HepG2 (cell line): ENCODE measurements around the gene STMN3. TPM values are rescaled to one million over a fixed set of nuclear protein-coding genes. Genes with fewer than 3 reads are reported as not detected.

Experiments used
- ATAC-seq: fragments of 200-7000 bp; cut with Tn5 transposase; 3 replicates; pipeline ENCODE4 v1.9.1; 2020; ENCODE audit warnings: mild to moderate bottlenecking, moderate library complexity
- BruUV-seq: library from RNA; stranded (reverse); fragments of 400-500 nt; replicated peaks from 2 replicates; lab custom pipeline; 2021; lab: Mats Ljungman, UMichigan
- CTCF ChIA-PET: fragments of 300-600 bp; formaldehyde crosslinking; extraction: SDS; loops from one replicate; lab custom pipeline; 2021; ENCODE audit warnings: low total read pairs, inconsistent platforms, low intra/inter-chr PET ratio; lab: Yijun Ruan, JAX
- POLR2A ChIA-PET: fragments of 350-600 bp; sonication (Branson Sonifier 250); formaldehyde crosslinking; loops from one replicate; lab custom pipeline; 2020; ENCODE audit warnings: antibody characterized with exemption, inconsistent platforms; lab: Yijun Ruan, JAX
- DNase-seq: peaks from one replicate; pipeline ENCODE4 v3.0.0-alpha.2; 2015; ENCODE audit warnings: low spot score
- FAIRE-seq: peaks from 3 replicates; lab custom pipeline; 2011; peaks lifted over from hg19 to GRCh38; lab: Jason Lieb, UNC
- H2AFZ ChIP-seq: one replicate; pipeline ENCODE4 v1.6.1; 2011; ENCODE audit warnings: low read length, inconsistent platforms
- H3K27ac ChIP-seq: fragments of 300-600 bp; 3 replicates; pipeline ENCODE4 v1.8.0; 2011; ENCODE audit warnings: mixed run types, mild to moderate bottlenecking, mixed read lengths, low read length, inconsistent platforms; ENCODE audit not compliant: insufficient read depth; ENCODE audit errors: extremely low read length
- H3K27me3 ChIP-seq, 2 experiments: fragments of 200-600 bp in 1 of 2; 2 replicates in 1 of 2; 3 replicates in 1 of 2; pipeline versions ENCODE4 v1.6.0 to v1.8.0; 2011; ENCODE audit warnings: low read length in 2 of 2, mild to moderate bottlenecking in 2 of 2, moderate library complexity in 2 of 2, inconsistent platforms in 1 of 2; ENCODE audit not compliant: insufficient read depth in 2 of 2, control insufficient read depth in 1 of 2
- H3K36me3 ChIP-seq, 2 experiments: fragments of 200-600 bp in 1 of 2; replicated peaks in 1 of 2; 2 replicates in 1 of 2; 3 replicates in 1 of 2; pipeline versions ENCODE4 v1.5.1 to v1.8.0; 2011; ENCODE audit warnings: low read length in 2 of 2, inconsistent platforms in 1 of 2; ENCODE audit not compliant: insufficient read depth in 2 of 2, control insufficient read depth in 1 of 2
- H3K4me1 ChIP-seq: 2 replicates; pipeline ENCODE4 v1.5.1; 2012; ENCODE audit warnings: low read length, inconsistent platforms; ENCODE audit not compliant: insufficient read depth
- H3K4me2 ChIP-seq: 2 replicates; pipeline ENCODE4 v1.6.0; 2011; ENCODE audit warnings: low read depth, low read length, inconsistent platforms
- H3K4me3 ChIP-seq, 3 experiments: fragments of 200-600 bp in 1 of 3; sonication (generic), shearing (Covaris generic) in 1 of 3; replicated peaks in 1 of 3; 2 replicates each; pipeline ENCODE4 v1.5.1; 2011 to 2016; ENCODE audit warnings: low read length in 3 of 3, inconsistent platforms in 2 of 3, low read depth in 2 of 3, mild to moderate bottlenecking in 2 of 3, control low read depth in 1 of 3, mixed read lengths in 1 of 3; ENCODE audit not compliant: insufficient read depth in 1 of 3
- H3K79me2 ChIP-seq: one replicate; pipeline ENCODE4 v1.6.1; 2011; ENCODE audit warnings: low read length, inconsistent platforms; ENCODE audit not compliant: insufficient read depth
- H3K9ac ChIP-seq: 2 replicates; pipeline ENCODE4 v1.6.0; 2011; ENCODE audit warnings: mild to moderate bottlenecking, low read depth, low read length, inconsistent platforms; ENCODE audit not compliant: insufficient read depth
- H3K9me3 ChIP-seq: 2 replicates; pipeline ENCODE4 v1.5.1; 2012; ENCODE audit warnings: mild to moderate bottlenecking, low read length
- H4K20me1 ChIP-seq: 2 replicates; pipeline ENCODE4 v1.6.0; 2011; ENCODE audit warnings: inconsistent platforms, mild to moderate bottlenecking, low read length, moderate library complexity; ENCODE audit not compliant: insufficient read depth
- ATAD3A ChIP-seq: sonication (generic); formaldehyde crosslinking; IDR thresholded peaks from 2 replicates; pipeline ENCODE4 v1.4.0; 2020; ENCODE audit warnings: missing genetic modification reagents
- FOXK2 ChIP-seq: fragments of 450-650 bp; IDR thresholded peaks from 2 replicates; pipeline ENCODE4 v1.6.1; 2016
- GTF3A ChIP-seq: sonication (generic); formaldehyde crosslinking; conservative IDR thresholded peaks from 2 replicates; pipeline ENCODE4 v1.4.0; 2020; ENCODE audit warnings: mild to moderate bottlenecking, missing genetic modification reagents
- MAFG ChIP-seq: sonication (generic); formaldehyde crosslinking; IDR thresholded peaks from 2 replicates; pipeline ENCODE4 v1.5.1; 2020; ENCODE audit warnings: mild to moderate bottlenecking, missing genetic modification reagents
- NFIB ChIP-seq: sonication (generic); formaldehyde crosslinking; IDR thresholded peaks from 2 replicates; pipeline ENCODE4 v1.9.0; 2021; ENCODE audit warnings: missing genetic modification reagents, mild to moderate bottlenecking, borderline replicate concordance
- RAD51 ChIP-seq: fragments of 450-650 bp; IDR thresholded peaks from 2 replicates; pipeline ENCODE4 v1.6.1; 2016; ENCODE audit warnings: borderline replicate concordance
- SP5 ChIP-seq: IDR thresholded peaks from 2 replicates; pipeline ENCODE4 v1.6.1; 2016; ENCODE audit warnings: low read depth, borderline replicate concordance
- TAF15 ChIP-seq: fragments of 200-400 bp; formaldehyde crosslinking; IDR thresholded peaks from one replicate; pipeline ENCODE4 v1.6.1; 2018; ENCODE audit warnings: mild to moderate bottlenecking, low read depth, low read length; ENCODE audit not compliant: poor library complexity, severe bottlenecking
- ZMAT5 ChIP-seq: sonication (generic); formaldehyde crosslinking; IDR thresholded peaks from 2 replicates; pipeline ENCODE4 v1.5.0; 2020; ENCODE audit warnings: mild to moderate bottlenecking, low read depth, missing genetic modification reagents, borderline replicate concordance
- ZNF230 ChIP-seq: sonication (generic); formaldehyde crosslinking; IDR thresholded peaks from 2 replicates; pipeline ENCODE4 v1.4.0; 2020; ENCODE audit warnings: mild to moderate bottlenecking, missing genetic modification reagents
- ZNF281 ChIP-seq: sonication (generic); formaldehyde crosslinking; IDR thresholded peaks from 2 replicates; pipeline ENCODE4 v1.4.0; 2020; ENCODE audit warnings: missing genetic modification reagents, borderline replicate concordance
- ZNF546 ChIP-seq: sonication (generic); formaldehyde crosslinking; conservative IDR thresholded peaks from 2 replicates; pipeline ENCODE4 v1.8.1; 2023; ENCODE audit warnings: mild to moderate bottlenecking, missing genetic modification reagents
- ZSCAN5A ChIP-seq: sonication (generic); formaldehyde crosslinking; IDR thresholded peaks from 2 replicates; pipeline ENCODE4 v1.8.0; 2022; ENCODE audit warnings: mild to moderate bottlenecking, missing genetic modification reagents, borderline replicate concordance
- WGBS: methylation state at CpG from one replicate; pipeline ENCODE4 v1.1.6; 2017; ENCODE audit warnings: low lambda C conversion rate; 5-methylcytosine and 5-hydroxymethylcytosine counted together
- in situ Hi-C: cut with HindIII; loops from 2 replicates; pipeline ENCODE4 v1.10.0; 2017; ENCODE audit warnings: low pct_unique_long_range_greater_than_20kb; ENCODE audit not compliant: extremely low pct_ligation_motif_present
- intact Hi-C: fragments of 100-400 bp; cut with micrococcal nuclease; formaldehyde crosslinking; loops from one replicate; pipeline ENCODE4 v1.10.0; 2022; ENCODE audit not compliant: unreplicated experiment
- polyA plus RNA-seq, 8 experiments: library from polyadenylated mRNA; depleted of rRNA in 3 of 8; stranded (reverse) in 7 of 8; unstranded in 1 of 8; fragments of >200 nt; fragmentation: Illumina TruSeq in 4 of 8; extraction: Trizol in 4 of 8; gene quantifications; 2 replicates each; pipeline versions ENCODE4 v1.2.1 to v1.2.3, GENCODE V29; 2011 to 2016; ENCODE audit warnings: low read depth in 4 of 8, missing spikeins in 1 of 8, mixed read lengths in 1 of 8; ENCODE audit not compliant: insufficient read depth in 1 of 8
- total RNA-seq, 5 experiments: library from RNA; depleted of rRNA; stranded (reverse); fragments of >200 nt; fragmentation: Illumina TruSeq; extraction: Trizol; gene quantifications; 2 replicates each; pipeline ENCODE4 v1.2.3, GENCODE V29; 2016; ENCODE audit warnings: low read depth in 1 of 5
- TF ChIP-seq, protein P1 (sequence below): sonication (generic); formaldehyde crosslinking; IDR thresholded peaks from 2 replicates; pipeline ENCODE4 v1.4.0; 2020; ENCODE audit warnings: missing genetic modification reagents
- TF ChIP-seq, protein P2 (sequence below): sonication (generic); formaldehyde crosslinking; IDR thresholded peaks from 2 replicates; pipeline ENCODE4 v1.5.0; 2020; ENCODE audit warnings: missing genetic modification reagents

STMN3 gene
- total and polyA plus RNA-seq, 2 of the 13 experiments (the other 11 are each of a cell fraction or from before 2014, with no cell fraction given), result 21.0 to 48.3 TPM

- TF ChIP-seq ZSCAN5A (CRISPR knock-in tag), result peak; percentile 57; the same call in 1 of the 2 replicates
Measured at GRCh38 chr20:63652192-63652980, 838 bp downstream of the STMN3 start (continued).

DNA sequence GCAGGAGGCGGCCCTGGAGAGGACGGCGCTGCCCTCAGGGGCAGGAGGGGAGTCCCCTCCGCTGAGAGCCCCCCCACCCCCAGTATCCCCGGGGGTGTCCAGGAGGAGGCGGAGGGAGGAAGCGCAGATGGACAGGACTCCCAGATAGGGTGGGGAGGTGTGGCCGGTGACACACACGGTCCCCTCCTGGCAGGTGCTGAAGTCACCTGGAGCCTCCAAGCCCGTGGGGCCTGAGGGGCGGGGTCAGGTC is 1.4 kb downstream of the STMN3 start:
- Histone ChIP-seq H3K4me3 (peak overlapping the region; percentile 66 to 83 (median 80); a peak in 4 of 6 replicates), H3K79me2 (peaks cover 6% of the 10 kb centered on the region), H2AFZ (no peak overlapping the region), H4K20me1 (peaks cover 3% of the 10 kb centered on the region; the same call in 1 of the 2 replicates), H3K36me3 (peaks cover 3 to 4% of the 10 kb centered on the region in 2 experiments; a peak in 4 of 5 replicates), H3K27ac (no peak overlapping the region), H3K4me1 (peaks cover 26% of the 10 kb centered on the region), H3K4me2 (peak overlapping the region; percentile 80), H3K9ac (peak overlapping the region; percentile 64), H3K9me3 (no peaks in the 10 kb centered on the region), H3K27me3 (no peaks in the 10 kb centered on the region)
- ChIA-PET CTCF (no interaction called here), POLR2A (interaction anchor here (0.8 to 4.3 kb wide), 6 partner anchors 9 to 411 kb away, joined by 3 to 58 read pairs (median 6); partner anchors contain the start of genes GMEB2 and TCEA2)
- DNase-seq (no peak), FAIRE-seq (no peak), ATAC-seq (peak; percentile 1; the same call in 2 of the 3 replicates)
- WGBS, result 45% methylated on average over 11 of the region's 11 CpGs
- in situ Hi-C loops, result no loop called here
- intact Hi-C loops, result loop anchor here (10.0 kb wide), 1 partner anchor 117 kb away; the partner anchor contains the start of gene PTK6
- BruUV-seq, result no TSS peak
- TF ChIP-seq ZMAT5 (CRISPR knock-in tag) (no peak), ZNF281 (CRISPR knock-in tag) (no peak), RAD51 (no peak), GTF3A (CRISPR knock-in tag) (0 out of 2 replicates have a peak, but pooled peaks have one; percentile 59), SP5 (CRISPR knock-in tag) (no peak), TAF15 (peak; percentile 22), ZNF546 (no peak), ZNF230 (CRISPR knock-in tag) (no peak), FOXK2 (no peak), ATAD3A (CRISPR knock-in tag) (no peak), NFIB (peak; percentile 70; the same call in 1 of the 2 replicates), MAFG (CRISPR knock-in tag) (peak; percentile 51; the same call in 1 of the 2 replicates)
- TF ChIP-seq, protein P1, sequence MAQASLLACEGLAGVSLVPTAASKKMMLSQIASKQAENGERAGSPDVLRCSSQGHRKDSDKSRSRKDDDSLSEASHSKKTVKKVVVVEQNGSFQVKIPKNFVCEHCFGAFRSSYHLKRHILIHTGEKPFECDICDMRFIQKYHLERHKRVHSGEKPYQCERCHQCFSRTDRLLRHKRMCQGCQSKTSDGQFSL (CRISPR knock-in tag), result 0 out of 2 replicates have a peak, but pooled peaks have one; percentile 28
- TF ChIP-seq, protein P2, sequence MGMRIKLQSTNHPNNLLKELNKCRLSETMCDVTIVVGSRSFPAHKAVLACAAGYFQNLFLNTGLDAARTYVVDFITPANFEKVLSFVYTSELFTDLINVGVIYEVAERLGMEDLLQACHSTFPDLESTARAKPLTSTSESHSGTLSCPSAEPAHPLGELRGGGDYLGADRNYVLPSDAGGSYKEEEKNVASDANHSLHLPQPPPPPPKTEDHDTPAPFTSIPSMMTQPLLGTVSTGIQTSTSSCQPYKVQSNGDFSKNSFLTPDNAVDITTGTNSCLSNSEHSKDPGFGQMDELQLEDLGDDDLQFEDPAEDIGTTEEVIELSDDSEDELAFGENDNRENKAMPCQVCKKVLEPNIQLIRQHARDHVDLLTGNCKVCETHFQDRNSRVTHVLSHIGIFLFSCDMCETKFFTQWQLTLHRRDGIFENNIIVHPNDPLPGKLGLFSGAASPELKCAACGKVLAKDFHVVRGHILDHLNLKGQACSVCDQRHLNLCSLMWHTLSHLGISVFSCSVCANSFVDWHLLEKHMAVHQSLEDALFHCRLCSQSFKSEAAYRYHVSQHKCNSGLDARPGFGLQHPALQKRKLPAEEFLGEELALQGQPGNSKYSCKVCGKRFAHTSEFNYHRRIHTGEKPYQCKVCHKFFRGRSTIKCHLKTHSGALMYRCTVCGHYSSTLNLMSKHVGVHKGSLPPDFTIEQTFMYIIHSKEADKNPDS (CRISPR knock-in tag), result no peak
